ENCODE results near the gene ITPR1.

- TF ChIP-seq CTCF (IDR thresholded peaks at IDR 0.05): no peak
- TF ChIP-seq POLR2A (IDR thresholded peaks at IDR 0.05): no peak
Measured at GRCh38 chr3:4529876-4530588, 36.9 kb downstream of the ITPR1 start.
